Measurements from ENCODE around the gene EN2.
A peak's percentile ranks its signal among the peaks of the same experiment; 100 is the strongest.

EN2 gene

GRCh38 chr7:155458111-155458877 is at the start of gene EN2:
TSS of gene EN2 (plus strand) at chr7:155458129. CDS start at chr7:155458378, 249 bp downstream.
- DNase-seq (ENCODE audit: low spot score), result no peak

DNA sequence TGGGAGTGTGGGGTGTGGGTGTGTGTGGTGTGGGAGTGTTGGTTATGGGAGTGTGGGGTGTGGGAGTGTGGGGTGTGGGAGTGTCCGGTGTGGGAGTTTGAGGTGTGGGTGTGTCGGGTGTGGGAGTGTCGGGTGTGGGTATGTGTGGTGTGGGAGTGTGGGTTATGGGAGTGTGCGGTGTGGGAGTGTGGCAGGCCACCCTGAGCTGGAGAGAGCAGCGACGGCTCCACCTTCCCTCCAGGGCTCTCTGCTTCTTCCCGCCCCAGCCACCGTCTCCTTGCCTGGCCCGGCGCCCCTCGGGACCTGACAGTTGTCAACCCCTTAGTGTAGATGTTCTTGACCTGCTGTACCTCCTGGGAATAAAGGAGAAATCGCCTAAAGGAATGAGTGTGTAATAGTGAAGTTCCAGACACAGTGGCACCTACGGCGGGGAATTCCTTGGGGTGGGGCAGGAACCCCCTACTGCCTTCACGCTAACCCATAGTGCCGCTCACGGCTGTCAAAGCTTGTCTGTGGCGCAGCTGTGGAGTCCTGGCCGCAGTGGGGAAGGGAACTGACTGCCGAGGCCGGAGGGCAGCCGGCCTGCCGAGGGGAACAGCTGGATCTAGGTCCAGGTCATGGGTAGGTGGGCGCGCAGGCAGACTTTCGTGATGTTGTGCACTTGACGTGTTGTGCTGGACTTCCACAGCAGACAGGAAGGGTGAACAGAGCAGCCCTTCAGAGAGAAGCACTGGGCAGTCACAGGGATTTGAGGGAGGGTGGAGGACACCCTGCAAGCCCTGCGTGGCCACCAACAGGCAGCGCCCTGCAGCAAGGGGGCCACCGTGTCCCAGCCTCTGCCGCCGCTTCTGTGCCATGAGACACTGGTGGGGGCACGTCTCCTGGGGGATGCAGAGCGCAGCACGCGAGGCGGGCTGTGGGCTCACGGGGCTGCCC is 49.0 kb upstream of the EN2 start:
- no peak for DNase-seq (ENCODE audit: low spot score)

DNA sequence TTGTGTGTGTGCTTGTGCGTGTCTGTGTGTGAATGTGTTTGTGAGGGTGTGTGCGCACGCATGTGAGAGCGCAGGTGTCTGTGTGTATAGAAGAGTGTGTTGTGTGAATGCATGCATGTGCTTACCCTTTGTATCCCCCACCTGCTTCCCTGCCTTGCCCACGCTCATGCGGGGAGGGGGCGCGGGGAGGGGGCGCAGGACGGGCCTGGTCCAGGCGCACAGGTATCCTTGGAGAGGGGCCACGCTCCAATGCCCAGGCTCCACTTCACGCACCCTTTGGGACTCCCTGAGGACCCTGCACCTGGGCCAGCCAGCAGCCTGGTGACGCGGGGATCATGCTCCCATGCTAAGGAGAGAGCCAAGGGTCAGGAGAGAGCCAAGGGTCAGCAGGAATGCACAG is 47.9 kb upstream of the EN2 start:
- DNase-seq (ENCODE audit: low spot score), result no peak

DNA sequence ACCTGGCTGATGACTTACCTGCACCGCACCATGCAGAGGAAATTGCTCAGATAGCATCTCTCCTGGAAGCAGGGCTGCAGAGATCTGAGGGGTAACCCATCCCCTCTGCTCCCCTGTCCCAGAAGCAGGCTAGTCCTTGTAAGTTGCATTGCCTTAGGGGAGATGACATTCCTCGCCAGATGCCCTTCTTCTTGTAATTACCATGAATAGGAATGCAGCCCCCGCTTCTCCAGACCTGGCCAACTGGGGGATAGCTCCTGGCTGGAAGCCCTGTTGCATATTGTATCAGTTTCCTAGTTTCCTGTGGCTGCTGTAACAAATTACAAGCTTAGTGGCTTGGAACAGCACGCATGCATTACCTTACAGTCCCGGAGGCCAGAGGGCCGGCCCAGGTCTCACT is 47.5 kb upstream of the EN2 start:
- no peak for DNase-seq (ENCODE audit: low spot score)

DNA sequence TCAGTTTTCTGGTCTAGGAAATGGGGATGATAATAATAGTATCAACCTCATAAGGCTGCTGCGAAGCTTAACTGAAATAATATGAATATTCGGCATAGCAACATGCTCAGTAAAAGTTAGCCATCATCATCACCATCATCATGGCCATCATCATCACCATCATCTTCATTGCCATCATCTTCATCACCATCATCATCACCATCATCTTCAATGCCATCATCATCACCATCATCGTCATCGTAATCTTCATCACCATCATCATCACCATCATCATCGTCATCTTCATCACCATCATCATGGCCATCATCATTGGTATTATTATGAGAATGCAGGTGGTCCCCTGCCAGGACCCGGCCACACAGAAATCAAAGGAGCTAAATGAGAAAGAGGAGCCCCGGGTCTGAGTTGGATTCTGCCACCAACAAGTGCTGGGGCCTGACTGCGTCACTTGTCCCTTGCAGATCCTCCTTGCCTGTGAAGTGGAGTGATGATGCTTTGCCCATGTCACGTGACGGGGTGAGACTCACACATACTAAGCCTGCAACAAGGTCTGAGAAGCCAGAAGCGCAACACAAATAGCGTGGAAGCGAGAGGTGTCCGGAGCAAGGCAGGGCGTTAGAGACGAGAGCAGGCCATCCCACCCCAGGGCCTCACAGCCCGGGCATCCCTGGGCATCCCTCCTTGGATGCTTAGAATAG is 46.1 kb upstream of the EN2 start:
- DNase-seq (ENCODE audit: low spot score), result no peak

- peak; percentile 38 for DNase-seq (ENCODE audit: low spot score)
Observed at GRCh38 chr7:155412416-155413253, 45.3 kb upstream of the EN2 start.

DNA sequence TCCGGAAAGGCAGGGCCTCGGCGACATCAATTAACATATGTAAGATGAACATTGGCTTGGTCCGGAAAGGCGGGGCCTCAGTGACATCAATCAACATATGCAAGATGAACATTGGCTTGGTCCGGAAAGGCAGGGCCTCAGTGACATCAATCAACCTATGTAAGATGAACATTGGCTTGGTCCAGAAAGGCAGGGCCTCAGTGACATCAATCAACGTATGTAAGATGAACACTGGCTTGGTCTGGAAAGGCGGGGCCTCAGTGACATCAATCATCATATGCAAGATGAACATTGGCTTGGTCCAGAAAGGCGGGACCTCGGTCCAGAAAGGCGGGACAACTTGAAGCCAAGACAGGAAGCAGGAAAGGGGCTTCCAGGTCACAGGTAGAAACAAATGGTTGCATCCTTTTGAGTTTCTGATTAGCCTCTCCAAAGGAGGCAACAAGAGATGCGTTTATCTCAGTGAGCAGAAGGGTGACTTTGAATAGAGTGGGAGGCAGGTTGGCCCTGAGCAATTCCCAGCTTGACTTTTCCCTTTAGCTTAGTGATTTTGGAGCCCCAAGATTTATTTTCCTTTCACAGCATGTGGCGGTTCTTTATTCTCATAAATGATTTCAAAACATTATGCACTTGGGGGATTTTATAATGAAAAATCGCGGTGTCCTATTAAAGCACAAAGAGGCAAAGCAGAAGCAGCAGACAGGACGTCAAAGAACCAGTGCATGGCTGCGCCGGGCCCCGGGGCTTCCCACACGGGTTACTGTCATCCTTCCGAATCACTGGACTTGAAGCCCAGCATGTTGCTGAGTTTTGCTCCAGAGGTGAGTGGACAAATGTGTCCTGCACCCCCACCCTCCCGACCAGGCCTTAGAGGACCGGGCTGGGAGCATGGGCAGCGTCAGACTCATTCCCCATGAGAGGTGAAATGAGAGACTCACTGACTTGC is 43.1 kb upstream of the EN2 start:
- no peak for DNase-seq (ENCODE audit: low spot score)

DNA sequence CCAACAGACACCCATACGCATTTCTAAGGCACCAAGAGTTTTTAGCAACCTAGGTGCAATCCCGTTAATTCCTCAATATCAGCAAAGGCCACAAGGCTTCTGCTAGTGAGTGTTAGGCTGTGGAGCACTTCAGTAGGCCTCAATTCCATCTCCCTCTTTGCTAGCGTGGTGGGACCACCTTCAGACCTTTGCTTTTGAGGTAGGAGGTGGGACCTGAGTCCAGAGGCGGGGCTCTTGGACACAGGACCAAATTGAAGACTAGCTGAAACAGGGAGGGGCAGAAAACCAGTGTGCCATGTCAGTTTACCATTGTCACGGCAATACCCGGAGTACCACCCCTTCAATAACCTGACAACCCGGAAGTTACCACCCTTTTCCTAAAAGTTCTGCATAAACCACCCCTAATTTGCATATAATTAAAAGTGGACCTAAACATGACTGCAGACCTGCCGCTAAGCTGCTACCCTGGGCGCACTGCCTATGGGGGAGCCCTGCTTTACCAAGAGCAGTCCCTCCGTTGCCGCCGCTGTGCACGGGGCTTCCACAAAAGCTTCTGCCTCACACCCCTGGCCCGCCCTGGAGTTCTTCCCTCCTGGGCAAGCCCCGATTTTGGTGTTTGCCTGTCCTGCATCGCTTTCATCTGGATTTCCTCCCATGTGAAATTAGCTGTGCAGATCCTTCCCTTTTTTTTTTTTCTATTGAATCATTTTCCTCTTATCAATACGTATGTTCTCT is 41.1 kb upstream of the EN2 start:
- DNase-seq (ENCODE audit: low spot score), result no peak

- DNase-seq (ENCODE audit: low spot score), result no peak
Observed at GRCh38 chr7:155418304-155418703, 39.6 kb upstream of the EN2 start.

- DNase-seq (ENCODE audit: low spot score), result no peak
Observed at GRCh38 chr7:155418941-155419755, 38.8 kb upstream of the EN2 start.

DNA sequence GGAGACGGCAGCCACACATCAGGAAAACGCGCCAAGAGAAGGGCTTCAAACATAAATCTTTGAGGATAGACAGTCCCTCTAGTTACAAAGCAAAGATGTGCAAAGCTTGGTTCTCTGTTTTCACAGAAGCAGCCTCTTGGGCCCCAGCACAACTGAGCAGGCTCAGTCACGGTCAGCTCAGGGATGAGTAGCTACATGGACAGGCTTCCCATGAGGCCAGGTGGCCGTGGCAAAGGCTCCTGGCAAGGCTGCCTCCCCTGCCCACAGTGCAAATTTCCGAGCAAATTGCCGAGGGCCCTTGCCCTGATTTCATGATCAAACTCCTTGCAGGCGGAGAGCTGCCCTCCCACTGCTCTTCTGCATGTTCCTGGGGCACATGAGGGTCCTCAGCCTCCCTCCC is 37.8 kb upstream of the EN2 start:
- DNase-seq (ENCODE audit: low spot score), result no peak

DNA sequence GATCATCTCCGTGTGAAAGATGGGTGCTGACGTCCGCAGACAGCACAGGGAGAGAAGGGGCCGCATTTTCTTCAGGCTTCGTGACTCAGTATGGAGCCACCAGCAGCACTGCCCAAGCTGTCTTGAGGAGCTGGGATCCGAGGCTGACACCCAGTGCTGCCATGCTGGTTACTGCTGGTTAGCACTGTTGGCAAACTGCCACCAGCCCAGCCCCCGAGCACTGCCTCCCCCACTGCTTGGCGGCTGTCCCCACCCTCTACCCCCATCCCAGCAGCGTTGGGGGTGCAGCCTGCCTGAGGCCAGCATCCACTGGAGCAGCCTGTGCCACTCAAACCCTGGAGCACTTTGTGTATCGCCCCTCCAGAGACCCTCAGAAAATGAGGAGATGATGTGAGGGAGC is 35.8 kb upstream of the EN2 start:
- no peak for DNase-seq (ENCODE audit: low spot score)

GRCh38 chr7:155422599-155423336 is 35.2 kb upstream of the EN2 start:
- no peak for DNase-seq (ENCODE audit: low spot score)

DNA sequence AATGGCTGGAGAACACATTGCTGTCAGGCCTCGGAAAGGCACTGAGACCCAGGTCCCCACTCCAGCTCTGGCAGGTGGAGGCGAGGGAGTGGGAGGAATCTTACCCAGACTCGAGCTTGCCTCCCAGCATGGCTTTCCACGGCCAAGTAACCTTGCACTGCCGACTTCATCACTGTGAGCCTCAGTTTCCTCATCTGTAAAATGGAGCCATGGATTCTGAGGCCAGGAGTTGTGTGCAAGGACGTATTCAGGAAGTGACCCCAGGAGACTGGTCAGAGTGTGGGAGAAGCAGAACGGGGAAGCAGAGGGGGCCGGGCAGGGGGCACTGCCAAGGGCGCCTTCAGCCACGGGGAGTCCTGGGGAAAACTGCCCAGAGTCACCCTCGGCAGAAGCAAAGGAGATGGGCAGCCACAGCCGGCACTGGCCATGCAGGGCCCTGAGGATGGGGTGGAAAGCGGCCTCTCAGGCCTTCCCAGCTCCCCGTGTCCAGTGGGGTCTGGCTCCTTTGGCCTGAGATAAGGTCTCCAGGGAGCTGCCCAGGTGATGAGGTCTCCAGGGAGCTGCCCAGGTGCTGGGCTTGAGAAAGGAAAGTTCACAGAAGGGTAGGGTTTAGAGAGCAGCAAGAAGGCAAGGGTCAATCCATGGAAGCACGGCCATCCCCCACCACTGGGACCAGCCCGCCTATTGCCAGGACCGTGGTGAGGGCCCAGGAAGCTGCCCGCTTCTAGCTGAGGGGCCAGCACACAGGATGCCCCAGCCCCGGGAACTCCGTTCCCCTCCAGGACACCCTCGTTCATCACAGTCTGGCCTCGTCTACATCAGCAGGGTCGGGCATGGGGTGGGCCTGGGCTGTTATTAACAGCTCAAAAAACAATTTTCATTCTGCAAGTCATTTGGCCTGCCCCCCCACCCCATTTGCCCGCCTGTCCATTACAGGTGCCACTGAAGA is 34.3 kb upstream of the EN2 start:
- DNase-seq (ENCODE audit: low spot score), result no peak

DNA sequence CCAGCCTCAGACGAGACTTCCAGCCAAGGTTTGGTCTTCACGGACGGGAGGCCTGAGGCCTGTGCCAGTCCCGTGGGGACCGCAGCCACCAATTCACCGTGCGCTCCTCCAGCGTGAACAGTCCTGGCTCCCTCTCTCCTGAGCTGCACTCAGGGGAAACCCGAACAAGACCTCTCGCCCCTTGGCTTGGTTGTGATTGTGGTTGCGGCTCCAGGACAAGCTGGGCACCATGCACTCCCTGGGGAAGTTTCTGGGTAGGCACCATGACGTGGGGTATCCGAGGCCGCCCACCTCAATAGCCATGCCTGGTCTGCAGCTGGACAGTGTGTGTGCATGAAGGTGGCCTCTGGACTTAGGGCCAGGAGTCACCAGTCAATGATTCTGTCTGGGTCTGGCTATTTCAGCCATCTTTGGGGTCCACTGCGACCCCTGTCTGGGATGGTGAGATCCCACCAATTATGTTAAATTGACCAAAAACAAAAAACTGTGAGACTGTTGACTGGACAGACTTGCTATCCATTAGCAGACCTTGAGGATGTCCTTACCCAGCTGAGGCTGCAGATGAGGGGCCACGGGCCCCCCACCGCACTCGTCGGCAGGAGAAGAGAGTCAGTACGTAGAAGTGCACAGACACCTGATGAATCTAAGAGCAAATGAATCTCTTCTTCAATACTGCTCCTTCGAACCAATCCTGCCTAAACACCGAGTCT is 33.5 kb upstream of the EN2 start:
- no peak for DNase-seq (ENCODE audit: low spot score)

DNA sequence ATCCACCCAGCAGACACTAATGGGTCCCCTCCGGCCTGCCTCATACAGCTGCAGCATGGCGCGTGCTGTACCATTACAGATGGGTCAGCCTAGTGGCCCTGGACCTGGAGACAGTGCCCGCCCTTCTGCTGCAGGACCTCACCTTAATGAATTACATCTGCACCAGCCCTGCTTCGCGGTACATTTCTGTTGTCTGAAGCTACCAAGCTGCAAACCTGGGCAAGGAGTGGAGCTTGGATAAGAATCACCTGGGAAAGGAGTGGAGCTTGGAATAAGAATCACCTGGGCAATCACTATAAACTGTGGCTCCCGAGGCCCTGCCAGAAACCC is 33.0 kb upstream of the EN2 start:
- DNase-seq (ENCODE audit: low spot score), result no peak

DNA sequence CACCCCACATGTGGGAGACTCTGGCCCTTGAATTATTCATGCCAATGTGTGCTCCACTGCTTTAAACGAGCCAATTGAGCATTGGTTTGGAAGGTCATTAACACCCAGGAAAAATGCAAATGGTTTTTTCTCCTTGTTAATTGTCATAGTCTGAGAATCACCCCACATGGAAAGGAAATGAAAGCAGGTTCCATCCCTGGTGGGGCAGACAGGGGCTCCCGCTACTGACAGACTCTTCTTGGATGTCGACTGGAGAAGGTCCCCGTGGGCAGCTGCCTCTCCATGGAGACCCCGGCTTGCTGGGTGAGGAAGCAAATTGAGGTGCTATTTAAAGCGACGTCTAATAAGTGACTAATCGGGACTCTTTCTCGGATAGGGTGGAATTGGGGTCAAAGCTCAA is 32.0 kb upstream of the EN2 start:
- no peak for DNase-seq (ENCODE audit: low spot score)

Measured in kidney capillary endothelial cell (primary cell).